HepG2 (cell line): ENCODE data around the gene CALM1. TPM values are rescaled to one million over a fixed set of nuclear protein-coding genes. Genes with fewer than 3 reads are reported as not detected.

ENCODE experiments used
- ATAC-seq: fragments of 200-7000 bp; cut with Tn5 transposase; 3 replicates; pipeline ENCODE4 v1.9.1; 2020; ENCODE audit warnings: mild to moderate bottlenecking, moderate library complexity
- BruUV-seq: library from RNA; stranded (reverse); fragments of 400-500 nt; replicated peaks from 2 replicates; lab custom pipeline; 2021; lab: Mats Ljungman, UMichigan
- CTCF ChIA-PET: fragments of 300-600 bp; formaldehyde crosslinking; extraction: SDS; loops from one replicate; lab custom pipeline; 2021; ENCODE audit warnings: low total read pairs, inconsistent platforms, low intra/inter-chr PET ratio; lab: Yijun Ruan, JAX
- POLR2A ChIA-PET: fragments of 350-600 bp; sonication (Branson Sonifier 250); formaldehyde crosslinking; loops from one replicate; lab custom pipeline; 2020; ENCODE audit warnings: antibody characterized with exemption, inconsistent platforms; lab: Yijun Ruan, JAX
- DNase-seq: peaks from one replicate; pipeline ENCODE4 v3.0.0-alpha.2; 2015; ENCODE audit warnings: low spot score
- FAIRE-seq: peaks from 3 replicates; lab custom pipeline; 2011; peaks lifted over from hg19 to GRCh38; lab: Jason Lieb, UNC
- H2AFZ ChIP-seq: one replicate; pipeline ENCODE4 v1.6.1; 2011; ENCODE audit warnings: low read length, inconsistent platforms
- H3K27ac ChIP-seq: fragments of 300-600 bp; 3 replicates; pipeline ENCODE4 v1.8.0; 2011; ENCODE audit warnings: mixed run types, mild to moderate bottlenecking, mixed read lengths, low read length, inconsistent platforms; ENCODE audit not compliant: insufficient read depth; ENCODE audit errors: extremely low read length
- H3K27me3 ChIP-seq, 2 experiments: fragments of 200-600 bp in 1 of 2; 2 replicates in 1 of 2; 3 replicates in 1 of 2; pipeline versions ENCODE4 v1.6.0 to v1.8.0; 2011; ENCODE audit warnings: low read length in 2 of 2, mild to moderate bottlenecking in 2 of 2, moderate library complexity in 2 of 2, inconsistent platforms in 1 of 2; ENCODE audit not compliant: insufficient read depth in 2 of 2, control insufficient read depth in 1 of 2
- H3K36me3 ChIP-seq, 2 experiments: fragments of 200-600 bp in 1 of 2; replicated peaks in 1 of 2; 2 replicates in 1 of 2; 3 replicates in 1 of 2; pipeline versions ENCODE4 v1.5.1 to v1.8.0; 2011; ENCODE audit warnings: low read length in 2 of 2, inconsistent platforms in 1 of 2; ENCODE audit not compliant: insufficient read depth in 2 of 2, control insufficient read depth in 1 of 2
- H3K4me1 ChIP-seq: 2 replicates; pipeline ENCODE4 v1.5.1; 2012; ENCODE audit warnings: low read length, inconsistent platforms; ENCODE audit not compliant: insufficient read depth
- H3K4me2 ChIP-seq: 2 replicates; pipeline ENCODE4 v1.6.0; 2011; ENCODE audit warnings: low read depth, low read length, inconsistent platforms
- H3K4me3 ChIP-seq, 3 experiments: fragments of 200-600 bp in 1 of 3; sonication (generic), shearing (Covaris generic) in 1 of 3; replicated peaks in 1 of 3; 2 replicates each; pipeline ENCODE4 v1.5.1; 2011 to 2016; ENCODE audit warnings: low read length in 3 of 3, inconsistent platforms in 2 of 3, low read depth in 2 of 3, mild to moderate bottlenecking in 2 of 3, control low read depth in 1 of 3, mixed read lengths in 1 of 3; ENCODE audit not compliant: insufficient read depth in 1 of 3
- H3K79me2 ChIP-seq: one replicate; pipeline ENCODE4 v1.6.1; 2011; ENCODE audit warnings: low read length, inconsistent platforms; ENCODE audit not compliant: insufficient read depth
- H3K9ac ChIP-seq: 2 replicates; pipeline ENCODE4 v1.6.0; 2011; ENCODE audit warnings: mild to moderate bottlenecking, low read depth, low read length, inconsistent platforms; ENCODE audit not compliant: insufficient read depth
- H3K9me3 ChIP-seq: 2 replicates; pipeline ENCODE4 v1.5.1; 2012; ENCODE audit warnings: mild to moderate bottlenecking, low read length
- H4K20me1 ChIP-seq: 2 replicates; pipeline ENCODE4 v1.6.0; 2011; ENCODE audit warnings: inconsistent platforms, mild to moderate bottlenecking, low read length, moderate library complexity; ENCODE audit not compliant: insufficient read depth
- HCFC1 ChIP-seq: fragments of 150-350 bp; IDR thresholded peaks from 2 replicates; pipeline ENCODE4 v1.6.1; 2014; ENCODE audit warnings: low read depth, low read length
- KIAA2018 ChIP-seq: sonication (generic); formaldehyde crosslinking; IDR thresholded peaks from 2 replicates; pipeline ENCODE4 v1.5.0; 2020; ENCODE audit warnings: mild to moderate bottlenecking, missing genetic modification reagents, borderline replicate concordance
- MAF1 ChIP-seq: sonication (generic); formaldehyde crosslinking; IDR thresholded peaks from 2 replicates; pipeline ENCODE4 v1.5.0; 2020; ENCODE audit warnings: missing genetic modification reagents, borderline replicate concordance
- MIER2 ChIP-seq: IDR thresholded peaks from 2 replicates; pipeline ENCODE4 v1.6.1; 2016; ENCODE audit warnings: missing biosample characterization, missing genetic modification reagents
- ZNF251 ChIP-seq: sonication (generic); formaldehyde crosslinking; IDR thresholded peaks from 2 replicates; pipeline ENCODE4 v1.9.0; 2021; ENCODE audit warnings: mild to moderate bottlenecking, missing genetic modification reagents
- ZNF317 ChIP-seq: sonication (generic); formaldehyde crosslinking; IDR thresholded peaks from 2 replicates; pipeline ENCODE4 v1.5.0; 2020; ENCODE audit warnings: mild to moderate bottlenecking, missing genetic modification reagents
- ZNF407 ChIP-seq: sonication (generic); formaldehyde crosslinking; IDR thresholded peaks from one replicate; pipeline ENCODE4 v1.5.1; 2020; ENCODE audit warnings: mild to moderate bottlenecking, missing genetic modification reagents; ENCODE audit errors: not compliant biosample characterization
- WGBS: methylation state at CpG from one replicate; pipeline ENCODE4 v1.1.6; 2017; ENCODE audit warnings: low lambda C conversion rate; 5-methylcytosine and 5-hydroxymethylcytosine counted together
- in situ Hi-C: cut with HindIII; loops from 2 replicates; pipeline ENCODE4 v1.10.0; 2017; ENCODE audit warnings: low pct_unique_long_range_greater_than_20kb; ENCODE audit not compliant: extremely low pct_ligation_motif_present
- intact Hi-C: fragments of 100-400 bp; cut with micrococcal nuclease; formaldehyde crosslinking; loops from one replicate; pipeline ENCODE4 v1.10.0; 2022; ENCODE audit not compliant: unreplicated experiment
- polyA plus RNA-seq, 8 experiments: library from polyadenylated mRNA; depleted of rRNA in 3 of 8; stranded (reverse) in 7 of 8; unstranded in 1 of 8; fragments of >200 nt; fragmentation: Illumina TruSeq in 4 of 8; extraction: Trizol in 4 of 8; gene quantifications; 2 replicates each; pipeline versions ENCODE4 v1.2.1 to v1.2.3, GENCODE V29; 2011 to 2016; ENCODE audit warnings: low read depth in 4 of 8, missing spikeins in 1 of 8, mixed read lengths in 1 of 8; ENCODE audit not compliant: insufficient read depth in 1 of 8
- total RNA-seq, 5 experiments: library from RNA; depleted of rRNA; stranded (reverse); fragments of >200 nt; fragmentation: Illumina TruSeq; extraction: Trizol; gene quantifications; 2 replicates each; pipeline ENCODE4 v1.2.3, GENCODE V29; 2016; ENCODE audit warnings: low read depth in 1 of 5

The CALM1 gene
- total and polyA plus RNA-seq, 2 of the 13 experiments (the other 11 are each of a cell fraction or from before 2014, with no cell fraction given), result 110 to 238 TPM

- TF ChIP-seq ZNF317 (CRISPR knock-in tag) (no peak), ZNF251 (CRISPR knock-in tag) (no peak), ZNF407 (CRISPR knock-in tag) (no peak), MAF1 (CRISPR knock-in tag) (no peak), KIAA2018 (CRISPR knock-in tag) (no peak), HCFC1 (no peak), MIER2 (CRISPR knock-in tag) (no peak)
- TF ChIP-seq, all 625 proteins: peak for 0
- DNase-seq (no peak), FAIRE-seq (no peak), ATAC-seq (no peak)
- BruUV-seq, result no TSS peak
- Histone ChIP-seq H3K9ac (no peak overlapping the region), H3K9me3 (0 out of 2 replicates have a peak, but pooled peaks cover 3% of the 10 kb centered on the region), H3K79me2 (no peaks in the 10 kb centered on the region), H3K4me1 (peaks cover 8% of the 10 kb centered on the region), H3K36me3 (no peaks in the 10 kb centered on the region), H3K4me3 (no peak overlapping the region), H3K27ac (no peak overlapping the region), H2AFZ (no peak overlapping the region), H3K4me2 (no peak overlapping the region), H4K20me1 (no peaks in the 10 kb centered on the region), H3K27me3 (peaks cover 0 to 7% of the 10 kb centered on the region in 2 experiments; a peak in 2 of 5 replicates)
- POLR2A ChIA-PET, result no interaction called here
- CTCF ChIA-PET, result no interaction called here
- 13% methylated on average over 5 of the region's 5 CpGs for WGBS
- intact Hi-C loops (no loop called here), in situ Hi-C loops (no loop called here)
These were observed 52.6 kb downstream of the CALM1 start for GRCh38 chr14:90449411-90449810.
